Common myeloid progenitor, CD34-positive (primary cell): ENCODE results near the gene TMEM126B. TPM values are rescaled to one million over a fixed set of nuclear protein-coding genes. Genes with fewer than 3 reads are reported as not detected.

ENCODE experiments used
- CTCF ChIA-PET: fragments of 350-600 bp; sonication (Branson Sonifier 250); formaldehyde crosslinking; loops from one replicate; lab custom pipeline; 2021; ENCODE audit warnings: antibody characterized with exemption; lab: Charles Lee
- POLR2A ChIA-PET: fragments of 350-600 bp; sonication (Branson Sonifier 250); formaldehyde crosslinking; loops from one replicate; lab custom pipeline; 2021; ENCODE audit warnings: antibody characterized with exemption; lab: Charles Lee
- DNase-seq, 3 donors: peaks; one replicate each; pipeline versions ENCODE4 v3.0.0 to v3.0.0-alpha.2; 2013
- H3K27ac ChIP-seq, 2 experiments: 1 replicate in 1 of 2; 2 replicates in 1 of 2; pipeline ENCODE4 v1.7.0; 2013; ENCODE audit warnings: inconsistent platforms in 2 of 2, low read length in 2 of 2, mild to moderate bottlenecking in 2 of 2, low read depth in 1 of 2, moderate library complexity in 1 of 2; ENCODE audit not compliant: severe bottlenecking in 2 of 2, insufficient read depth in 1 of 2, poor library complexity in 1 of 2
- H3K27me3 ChIP-seq, 5 experiments: replicated peaks in 2 of 5; 1 replicate in 3 of 5; 2 replicates in 2 of 5; pipeline versions ENCODE4 v1.6.1 to v1.7.0; 2013; ENCODE audit warnings: low read length in 4 of 5, mild to moderate bottlenecking in 2 of 5, moderate library complexity in 2 of 5, inconsistent platforms in 1 of 5; ENCODE audit not compliant: insufficient read depth in 5 of 5, control insufficient read depth in 4 of 5
- H3K36me3 ChIP-seq, 4 experiments: 1 replicate in 2 of 4; 2 replicates in 2 of 4; pipeline versions ENCODE4 v1.6.1 to v1.7.0; 2013; ENCODE audit warnings: low read length in 3 of 4, control low read depth in 1 of 4, mild to moderate bottlenecking in 1 of 4; ENCODE audit not compliant: control insufficient read depth in 4 of 4, insufficient read depth in 4 of 4
- H3K4me1 ChIP-seq, 4 experiments: 1 replicate in 3 of 4; 2 replicates in 1 of 4; pipeline versions ENCODE4 v1.6.1 to v1.7.1; 2013; ENCODE audit warnings: low read length in 3 of 4, mild to moderate bottlenecking in 3 of 4, control low read depth in 1 of 4, inconsistent platforms in 1 of 4, moderate library complexity in 1 of 4; ENCODE audit not compliant: control insufficient read depth in 4 of 4, insufficient read depth in 4 of 4; ENCODE audit errors: control extremely low read depth in 1 of 4
- H3K4me3 ChIP-seq, 7 experiments: 1 replicate in 4 of 7; 2 replicates in 3 of 7; pipeline versions ENCODE4 v1.5.1 to v1.7.0; 2013; ENCODE audit warnings: mild to moderate bottlenecking in 7 of 7, low read length in 6 of 7, moderate library complexity in 6 of 7, inconsistent platforms in 2 of 7, low read depth in 2 of 7, control low read depth in 1 of 7; ENCODE audit not compliant: insufficient read depth in 4 of 7, control insufficient read depth in 1 of 7; ENCODE audit errors: extremely low read depth in 1 of 7
- H3K9me3 ChIP-seq, 5 experiments: 1 replicate in 4 of 5; 2 replicates in 1 of 5; pipeline versions ENCODE4 v1.6.1 to v1.7.1; 2013; ENCODE audit warnings: low read length in 4 of 5, mild to moderate bottlenecking in 2 of 5, inconsistent platforms in 1 of 5, low read depth in 1 of 5, moderate library complexity in 1 of 5; ENCODE audit not compliant: control insufficient read depth in 4 of 5, insufficient read depth in 2 of 5; ENCODE audit errors: control extremely low read depth in 1 of 5
- WGBS: methylation state at CpG from one replicate; pipeline ENCODE4 v1.1.5; 2013; ENCODE audit not compliant: insufficient coverage; 5-methylcytosine and 5-hydroxymethylcytosine counted together
- polyA plus RNA-seq: library from polyadenylated mRNA; unstranded; fragments of 120-200 nt; gene quantifications from one replicate; pipeline ENCODE4 v1.2.1, GENCODE V29; 2013

Gene TMEM126B
- polyA plus RNA-seq, result 45.6 TPM

- H3K36me3 ChIP-seq, result peaks cover 4 to 13% (median 11%) of the 10 kb centered on the region in 4 experiments
- peak within 1 kb of the TSS; percentile 74 to 91 for H3K27ac ChIP-seq
- no peaks in the 10 kb centered on the region for H3K9me3 ChIP-seq
- H3K4me3 ChIP-seq, result peak within 1 kb of the TSS; percentile 91 to 100 (median 98)
- H3K4me1 ChIP-seq, result peaks cover 13 to 25% (median 22%) of the 10 kb centered on the region in 4 experiments
- no peaks in the 10 kb centered on the region for H3K27me3 ChIP-seq
- WGBS, result under 1% methylated on average over 33 of the region's 41 CpGs
- ChIA-PET CTCF (interaction anchor here (1.2 to 1.6 kb wide), 4 partner anchors 19 to 227 kb away, joined by 3 to 4 read pairs (median 4); partner anchors contain the start of genes CCDC83 and TMEM126A), POLR2A (interaction anchor here (0.6 to 1.4 kb wide), 5 partner anchors 19 to 381 kb away, joined by 3 to 6 read pairs (median 3); partner anchors contain the start of genes CREBZF and TMEM126A)
- DNase-seq, result peak; percentile 95 to 97 (median 96)
Measured at GRCh38 chr11:85627998-85628770, at the start of gene TMEM126B. Gene TMEM126B (plus strand): TSS chr11:85628593. CDS start chr11:85628608, 15 bp downstream.

GRCh38 chr11:85582111-85582510, 46.3 kb upstream of the TMEM126B start:
- Histone ChIP-seq H3K4me1 (no peaks in the 10 kb centered on the region), H3K9me3 (peaks cover 0 to 1% (median 0%) of the 10 kb centered on the region in 5 experiments), H3K4me3 (no peak overlapping the region), H3K27ac (no peak overlapping the region), H3K36me3 (no peaks in the 10 kb centered on the region), H3K27me3 (no peaks in the 10 kb centered on the region)
- no peak for DNase-seq
- WGBS, result 100% methylated on average over 1 of the region's 2 CpGs
- ChIA-PET CTCF (interaction anchor here (1.1 kb wide), 1 partner anchor 10 kb away, joined by 3 read pairs; no protein-coding TSS in a partner anchor), POLR2A (no interaction called here)

- H3K9me3 ChIP-seq, result peaks cover 0 to 6% (median 0%) of the 10 kb centered on the region in 5 experiments
- H3K4me3 ChIP-seq, result no peak overlapping the region
- ChIA-PET POLR2A (no interaction called here), CTCF (interaction anchor here (0.7 to 3.9 kb wide), 9 partner anchors 8 to 1830 kb away, joined by 3 to 24 read pairs (median 3); no protein-coding TSS in a partner anchor)
- no peak overlapping the region for H3K27ac ChIP-seq
- WGBS, result 100% methylated on average over 1 of the region's 3 CpGs
- H3K36me3 ChIP-seq, result no peaks in the 10 kb centered on the region
- H3K27me3 ChIP-seq, result no peaks in the 10 kb centered on the region
- no peaks in the 10 kb centered on the region for H3K4me1 ChIP-seq
- no peak for DNase-seq
Measured at GRCh38 chr11:85589373-85589772, 39.0 kb upstream of the TMEM126B start.

- POLR2A ChIA-PET, result no interaction called here
- Histone ChIP-seq H3K36me3 (no peaks in the 10 kb centered on the region), H3K27ac (no peak overlapping the region), H3K27me3 (no peaks in the 10 kb centered on the region), H3K9me3 (peaks cover 0 to 6% (median 0%) of the 10 kb centered on the region in 5 experiments), H3K4me1 (no peaks in the 10 kb centered on the region), H3K4me3 (no peak overlapping the region)
- 91% methylated on average over 4 of the region's 4 CpGs for WGBS
- CTCF ChIA-PET, result interaction anchor here (0.9 to 3.9 kb wide), 7 partner anchors 19 to 1754 kb away, joined by 3 to 24 read pairs (median 3); no protein-coding TSS in a partner anchor
- peak; percentile 25 to 57 (median 52) for DNase-seq
Measured at GRCh38 chr11:85590848-85591483, 37.4 kb upstream of the TMEM126B start.

- H3K27ac ChIP-seq, result no peak overlapping the region
- H3K27me3 ChIP-seq, result no peaks in the 10 kb centered on the region
- H3K4me3 ChIP-seq, result no peak overlapping the region
- H3K4me1 ChIP-seq, result peaks cover 0 to 3% (median under 1%) of the 10 kb centered on the region in 4 experiments
- POLR2A ChIA-PET, result no interaction called here
- H3K9me3 ChIP-seq, result no peaks in the 10 kb centered on the region
- CTCF ChIA-PET, result interaction anchor here (1.0 kb wide), 2 partner anchors 374 to 814 kb away, joined by 3 to 4 read pairs; no protein-coding TSS in a partner anchor
- no peaks in the 10 kb centered on the region for H3K36me3 ChIP-seq
- DNase-seq, result peak; percentile 61 to 77 (median 75)
Measured at GRCh38 chr11:85595285-85595884, 33.0 kb upstream of the TMEM126B start.

GRCh38 chr11:85596886-85597285, 31.5 kb upstream of the TMEM126B start:
- ChIA-PET POLR2A (no interaction called here), CTCF (interaction anchor here (0.9 to 1.6 kb wide), 4 partner anchors 12 to 258 kb away, joined by 3 to 4 read pairs (median 3); partner anchors contain the start of gene CCDC83)
- Histone ChIP-seq H3K27me3 (no peaks in the 10 kb centered on the region), H3K36me3 (no peaks in the 10 kb centered on the region), H3K4me3 (no peak overlapping the region), H3K27ac (no peak overlapping the region), H3K9me3 (no peaks in the 10 kb centered on the region), H3K4me1 (peaks cover 0 to 3% (median under 1%) of the 10 kb centered on the region in 4 experiments)
- no peak for DNase-seq
- no CpG with 5 or more reads among the region's 2 CpGs for WGBS
